Prostate gland (tissue), 2 donors: ENCODE results near the gene TSR3. TPM values are rescaled to one million over a fixed set of nuclear protein-coding genes. Genes with fewer than 3 reads are reported as not detected.

ENCODE experiments used
- DNase-seq: peaks from one replicate; pipeline ENCODE4 v3.0.0-alpha.2; 2019; ENCODE audit warnings: low spot score
- H3K27ac ChIP-seq, 2 donors: fragments of 200-600 bp; sonication (generic); 2 replicates each; pipeline ENCODE4 v1.5.1; 2017 to 2019
- H3K27me3 ChIP-seq: fragments of 200-600 bp; sonication (generic); replicated peaks from 2 replicates; pipeline ENCODE4 v1.5.1; 2019; ENCODE audit not compliant: insufficient read depth
- H3K36me3 ChIP-seq, 2 donors: fragments of 200-600 bp; sonication (generic); 1 replicate in 1 of 2; 2 replicates in 1 of 2; pipeline versions ENCODE4 v1.5.1 to v1.8.1; 2017 to 2019
- H3K4me1 ChIP-seq: fragments of 200-600 bp; sonication (generic); replicated peaks from 2 replicates; pipeline ENCODE4 v1.5.1; 2019
- H3K4me3 ChIP-seq, 2 donors: fragments of 200-600 bp; sonication (generic); 2 replicates each; pipeline ENCODE4 v1.5.1; 2017 to 2019
- H3K9me3 ChIP-seq: fragments of 200-600 bp; sonication (generic); 2 replicates; pipeline ENCODE4 v1.5.1; 2017
- CTCF ChIP-seq, 4 experiments: fragments of 200-600 bp in 2 of 4; fragments of 450-650 bp in 2 of 4; sonication (generic) in 2 of 4; IDR thresholded peaks; 1 replicate in 3 of 4; 2 replicates in 1 of 4; pipeline ENCODE4 v1.5.1; 2016 to 2019; ENCODE audit warnings: antibody characterized with exemption in 4 of 4, mild to moderate bottlenecking in 2 of 4, moderate library complexity in 2 of 4
- POLR2A ChIP-seq: fragments of 450-650 bp; IDR thresholded peaks from one replicate; pipeline ENCODE4 v1.6.1; 2016; ENCODE audit warnings: antibody characterized with exemption, mild to moderate bottlenecking
- POLR2AphosphoS5 ChIP-seq: sonication (generic); formaldehyde crosslinking; IDR thresholded peaks from one replicate; pipeline ENCODE4 v1.6.1; 2017; ENCODE audit warnings: antibody characterized with exemption
- WGBS: methylation state at CpG from one replicate; pipeline ENCODE4 v1.1.5; 2018; 5-methylcytosine and 5-hydroxymethylcytosine counted together
- intact Hi-C: fragments of 100-400 bp; cut with DNase I; formaldehyde crosslinking; loops from one replicate; pipeline ENCODE4 v1.14.2; 2022
- total RNA-seq, 2 donors: library from RNA; depleted of rRNA; stranded (reverse); fragments of >200 nt; gene quantifications; one replicate each; pipeline ENCODE4 v1.1.0, GENCODE V29; 2016

The TSR3 gene
- total RNA-seq, result 100 to 1,000 TPM; 108 to 148 TPM

GRCh38 chr16:1351582-1352362 is at the start of gene TSR3, which contains the start of gene GNPTG:
TSR3 (minus strand) TSS chr16:1351878; CDS start chr16:1351804, 74 bp downstream.
GNPTG (plus strand) TSS chr16:1351931; CDS start chr16:1351966, 35 bp downstream.
- peak; percentile 68 for DNase-seq
- 0% methylated on average over 29 of the region's 98 CpGs for WGBS
- peak; percentile 93 for TF ChIP-seq POLR2AphosphoS5
- peak in 2 of 4 experiments; percentile 24 to 32 for TF ChIP-seq CTCF (IDR thresholded peaks at IDR 0.05)
- TF ChIP-seq POLR2A, result peak; percentile 67
- intact Hi-C loops, result no loop called here
- H3K27me3 ChIP-seq, result no peaks in the 10 kb centered on the region
- H3K4me3 ChIP-seq, result peak within 1 kb of the TSS; percentile 95 to 96
- H3K27ac ChIP-seq, result peak within 1 kb of the TSS in 1 of 2 donors; percentile 64
- peaks cover 11% of the 10 kb centered on the region for H3K4me1 ChIP-seq
- H3K36me3 ChIP-seq, result peaks cover 0 to 10% of the 10 kb centered on the region in 2 donors
- no peaks in the 10 kb centered on the region for H3K9me3 ChIP-seq

- H3K27me3 ChIP-seq, result no peaks in the 10 kb centered on the region
- no peak for DNase-seq
- intact Hi-C loops, result no loop called here
- H3K36me3 ChIP-seq, result peaks cover 4 to 17% of the 10 kb centered on the region in 2 donors
- H3K27ac ChIP-seq, result no peak overlapping the region
- WGBS, result 86% methylated on average over 29 of the region's 29 CpGs
- H3K4me1 ChIP-seq, result no peaks in the 10 kb centered on the region
- H3K4me3 ChIP-seq, result no peak overlapping the region
- no peaks in the 10 kb centered on the region for H3K9me3 ChIP-seq
- TF ChIP-seq POLR2AphosphoS5, result no peak
- no peak for TF ChIP-seq CTCF (IDR thresholded peaks at IDR 0.05)
- no peak for TF ChIP-seq POLR2A
These were observed 49.5 kb upstream of the TSR3 start for GRCh38 chr16:1401061-1401757.

GRCh38 chr16:1398826-1399581 is 47.3 kb upstream of the TSR3 start:
- 97% methylated on average over 38 of the region's 38 CpGs for WGBS
- intact Hi-C loops, result no loop called here

GRCh38 chr16:1398351-1398750 is 46.7 kb upstream of the TSR3 start:
- DNase-seq, result no peak
- H3K9me3 ChIP-seq, result no peaks in the 10 kb centered on the region
- intact Hi-C loops, result no loop called here
- no peak overlapping the region for H3K27ac ChIP-seq
- H3K36me3 ChIP-seq, result peaks cover 4 to 23% of the 10 kb centered on the region in 2 donors
- WGBS, result 97% methylated on average over 9 of the region's 9 CpGs
- no peak overlapping the region for H3K4me3 ChIP-seq
- TF ChIP-seq POLR2AphosphoS5 (no peak), CTCF (IDR thresholded peaks at IDR 0.05) (no peak), POLR2A (no peak)
- no peaks in the 10 kb centered on the region for H3K27me3 ChIP-seq
- H3K4me1 ChIP-seq, result no peaks in the 10 kb centered on the region

More at GRCh38 chr16:1398826-1399581, 47.3 kb upstream of the TSR3 start:
- no peak for DNase-seq
- Histone ChIP-seq H3K4me1 (no peaks in the 10 kb centered on the region), H3K36me3 (peaks cover 4 to 17% of the 10 kb centered on the region in 2 donors), H3K27me3 (no peaks in the 10 kb centered on the region), H3K4me3 (no peak overlapping the region), H3K27ac (no peak overlapping the region), H3K9me3 (no peaks in the 10 kb centered on the region)
- TF ChIP-seq POLR2A, result no peak
- no peak for TF ChIP-seq POLR2AphosphoS5
- TF ChIP-seq CTCF (IDR thresholded peaks at IDR 0.05), result no peak
